GM10248 (cell line): ENCODE measurements around the gene LRP5.

Experiments
- CTCF ChIA-PET: fragments of 300-600 bp; sonication (Branson Sonifier 250); formaldehyde crosslinking; extraction: SDS; loops from one replicate; lab custom pipeline; 2021; ENCODE audit warnings: antibody characterized with exemption; lab: Yijun Ruan, JAX
- POLR2A ChIA-PET: fragments of 350-650 bp; sonication (Branson Sonifier 250); formaldehyde crosslinking; extraction: SDS; loops from one replicate; lab custom pipeline; 2020; ENCODE audit warnings: antibody characterized with exemption; lab: Yijun Ruan, JAX
- DNase-seq: peaks from one replicate; pipeline ENCODE4 v3.0.0; 2012; ENCODE audit errors: extremely low spot score
- TF ChIP-seq, protein P1 (sequence below): IDR thresholded peaks from 2 replicates; pipeline ENCODE4 v1.5.1; 2012; ENCODE audit warnings: mild to moderate bottlenecking, low read depth; ENCODE audit errors: extremely low read depth, missing control alignments, control extremely low read depth

Gene LRP5

DNA sequence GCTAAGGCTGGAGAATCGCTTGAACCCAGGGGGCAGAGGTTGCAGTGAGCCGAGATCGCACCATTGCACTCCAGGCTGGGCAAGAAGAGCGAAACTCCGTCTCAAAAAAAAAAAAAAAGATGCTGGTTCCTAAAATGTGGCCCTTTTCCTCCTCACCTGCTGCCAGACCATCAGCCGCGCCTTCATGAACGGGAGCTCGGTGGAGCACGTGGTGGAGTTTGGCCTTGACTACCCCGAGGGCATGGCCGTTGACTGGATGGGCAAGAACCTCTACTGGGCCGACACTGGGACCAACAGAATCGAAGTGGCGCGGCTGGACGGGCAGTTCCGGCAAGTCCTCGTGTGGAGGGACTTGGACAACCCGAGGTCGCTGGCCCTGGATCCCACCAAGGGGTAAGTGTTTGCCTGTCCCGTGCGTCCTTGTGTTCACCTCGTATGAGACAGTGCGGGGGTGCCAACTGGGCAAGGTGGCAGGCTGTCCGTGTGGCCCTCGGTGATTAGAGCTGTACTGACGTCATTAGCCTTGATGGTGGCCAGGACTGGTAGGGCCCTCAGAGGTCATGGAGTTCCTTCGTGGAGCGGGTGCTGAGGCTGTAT is 97.5 kb downstream of the LRP5 start:
- TF ChIP-seq, protein P1, sequence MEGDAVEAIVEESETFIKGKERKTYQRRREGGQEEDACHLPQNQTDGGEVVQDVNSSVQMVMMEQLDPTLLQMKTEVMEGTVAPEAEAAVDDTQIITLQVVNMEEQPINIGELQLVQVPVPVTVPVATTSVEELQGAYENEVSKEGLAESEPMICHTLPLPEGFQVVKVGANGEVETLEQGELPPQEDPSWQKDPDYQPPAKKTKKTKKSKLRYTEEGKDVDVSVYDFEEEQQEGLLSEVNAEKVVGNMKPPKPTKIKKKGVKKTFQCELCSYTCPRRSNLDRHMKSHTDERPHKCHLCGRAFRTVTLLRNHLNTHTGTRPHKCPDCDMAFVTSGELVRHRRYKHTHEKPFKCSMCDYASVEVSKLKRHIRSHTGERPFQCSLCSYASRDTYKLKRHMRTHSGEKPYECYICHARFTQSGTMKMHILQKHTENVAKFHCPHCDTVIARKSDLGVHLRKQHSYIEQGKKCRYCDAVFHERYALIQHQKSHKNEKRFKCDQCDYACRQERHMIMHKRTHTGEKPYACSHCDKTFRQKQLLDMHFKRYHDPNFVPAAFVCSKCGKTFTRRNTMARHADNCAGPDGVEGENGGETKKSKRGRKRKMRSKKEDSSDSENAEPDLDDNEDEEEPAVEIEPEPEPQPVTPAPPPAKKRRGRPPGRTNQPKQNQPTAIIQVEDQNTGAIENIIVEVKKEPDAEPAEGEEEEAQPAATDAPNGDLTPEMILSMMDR = no peak
- DNase-seq = no peak
- POLR2A ChIA-PET = no interaction called here
- CTCF ChIA-PET = no interaction called here

DNA sequence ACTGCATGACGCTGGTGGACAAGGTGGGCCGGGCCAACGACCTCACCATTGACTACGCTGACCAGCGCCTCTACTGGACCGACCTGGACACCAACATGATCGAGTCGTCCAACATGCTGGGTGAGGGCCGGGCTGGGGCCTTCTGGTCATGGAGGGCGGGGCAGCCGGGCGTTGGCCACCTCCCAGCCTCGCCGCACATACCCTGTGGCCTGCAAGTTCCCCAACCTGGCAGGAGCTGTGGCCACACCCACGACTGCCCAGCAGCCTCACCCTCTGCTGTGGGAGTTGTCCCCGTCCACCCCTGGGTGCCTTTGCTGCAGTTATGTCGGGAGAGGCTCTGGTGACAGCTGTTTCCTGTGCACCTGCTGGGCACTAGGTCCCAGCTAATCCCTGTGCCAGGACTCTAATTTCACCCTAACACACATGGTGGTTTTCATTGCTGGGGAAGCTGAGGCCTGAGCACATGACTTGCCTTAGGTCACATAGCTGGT is 99.2 kb downstream of the LRP5 start:
- no peak for DNase-seq
- ChIA-PET POLR2A (no interaction called here), CTCF (interaction anchor here (1.5 to 2.4 kb wide), 2 partner anchors 8 to 27 kb away, joined by 5 to 8 read pairs; no protein-coding TSS in a partner anchor)
- TF ChIP-seq, protein P1 = no peak

DNA sequence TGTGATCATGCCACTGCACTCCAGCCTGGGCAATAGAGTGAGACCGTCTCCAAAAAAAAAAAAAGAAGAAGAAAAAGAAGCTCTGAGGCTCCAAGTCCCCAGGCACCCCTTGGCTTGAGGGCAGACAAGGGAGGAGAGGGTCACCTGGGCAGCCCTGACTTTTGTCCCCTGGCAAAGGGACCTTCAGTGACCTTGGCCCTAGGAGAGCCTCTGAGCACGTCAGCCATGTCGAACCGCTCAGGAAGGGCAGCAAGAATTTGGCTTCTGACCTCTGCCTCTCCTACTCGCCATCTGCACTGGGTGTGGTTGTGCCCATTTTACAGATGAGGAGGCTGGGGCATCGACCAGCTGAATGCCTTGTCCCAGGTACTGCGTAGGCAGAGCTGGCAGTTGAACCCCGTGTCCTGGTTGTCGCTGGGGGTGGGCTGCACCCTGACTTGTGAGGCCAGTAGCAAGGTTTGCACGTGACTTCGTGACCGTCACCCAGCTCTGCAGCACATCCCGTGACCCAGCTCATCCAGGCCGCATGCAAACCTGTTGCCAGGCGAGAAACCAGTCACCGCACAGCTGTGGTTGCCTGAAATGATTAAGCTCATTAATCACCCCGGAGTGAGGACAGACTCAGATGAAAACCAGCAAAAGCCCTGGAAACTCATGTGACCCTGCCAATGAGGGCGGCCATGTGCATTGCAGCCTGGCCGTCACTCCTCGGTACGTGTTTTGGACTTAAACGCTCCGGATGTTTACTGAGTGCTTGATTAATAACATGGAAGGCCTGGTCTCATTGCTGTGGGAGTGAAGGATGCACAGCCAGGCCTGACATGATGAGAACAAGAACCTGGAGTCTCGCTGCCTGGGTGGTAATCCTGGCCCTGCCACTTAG is 100.4 kb downstream of the LRP5 start:
- DNase-seq = no peak
- POLR2A ChIA-PET = no interaction called here
- TF ChIP-seq, protein P1 = no peak
- CTCF ChIA-PET = interaction anchor here (0.9 to 2.4 kb wide), 5 partner anchors 10 to 115 kb away, joined by 3 to 8 read pairs (median 4); no protein-coding TSS in a partner anchor

DNA sequence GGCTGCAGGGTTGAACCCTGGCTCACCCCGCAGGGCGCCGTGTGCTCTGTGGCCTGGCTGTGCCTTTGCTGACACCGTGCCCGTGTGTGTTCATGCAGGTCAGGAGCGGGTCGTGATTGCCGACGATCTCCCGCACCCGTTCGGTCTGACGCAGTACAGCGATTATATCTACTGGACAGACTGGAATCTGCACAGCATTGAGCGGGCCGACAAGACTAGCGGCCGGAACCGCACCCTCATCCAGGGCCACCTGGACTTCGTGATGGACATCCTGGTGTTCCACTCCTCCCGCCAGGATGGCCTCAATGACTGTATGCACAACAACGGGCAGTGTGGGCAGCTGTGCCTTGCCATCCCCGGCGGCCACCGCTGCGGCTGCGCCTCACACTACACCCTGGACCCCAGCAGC is 101.2 kb downstream of the LRP5 start:
- DNase-seq = no peak
- POLR2A ChIA-PET = no interaction called here
- CTCF ChIA-PET = interaction anchor here (1.1 to 2.4 kb wide), 5 partner anchors 10 to 116 kb away, joined by 3 to 8 read pairs (median 5); no protein-coding TSS in a partner anchor
- TF ChIP-seq, protein P1 = no peak

DNA sequence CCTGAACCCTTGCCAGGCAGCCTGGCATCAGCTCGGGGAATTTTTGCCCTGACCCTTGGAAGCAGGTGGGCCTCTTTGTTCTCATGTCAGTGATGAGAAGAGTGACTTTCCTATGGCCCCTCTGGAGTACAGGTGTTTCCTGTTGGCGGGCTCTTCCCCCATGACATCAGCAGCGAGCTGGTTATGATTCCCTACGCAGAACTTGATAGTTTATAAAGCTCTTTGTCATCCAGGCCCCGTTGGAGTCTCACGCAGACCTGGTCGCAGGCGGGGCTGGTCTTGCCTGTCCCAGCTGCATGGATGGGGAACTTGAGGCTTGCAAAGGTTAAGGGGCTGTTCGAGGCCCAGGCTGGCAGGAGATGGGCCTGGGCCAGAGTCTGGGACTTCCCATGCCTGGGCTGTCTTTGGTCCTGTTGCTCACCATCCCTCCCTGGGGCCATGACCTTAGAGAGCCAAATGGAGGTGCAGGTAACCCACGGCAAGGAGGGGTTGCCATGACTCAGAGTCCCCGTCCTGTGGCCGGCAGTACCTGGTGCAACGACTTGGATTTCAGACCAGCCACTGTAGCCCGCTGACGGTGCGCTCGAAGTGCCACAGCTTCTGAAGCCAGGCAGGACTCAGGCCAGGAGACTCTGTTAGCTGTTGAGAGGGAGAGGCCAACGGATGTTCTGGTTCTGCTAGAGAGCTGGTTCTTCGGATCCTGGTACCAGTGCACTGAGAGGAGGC is 102.3 kb downstream of the LRP5 start:
- DNase-seq = no peak
- ChIA-PET CTCF (interaction anchor here (0.8 to 2.1 kb wide), 6 partner anchors 14 to 117 kb away, joined by 3 to 7 read pairs (median 3); no protein-coding TSS in a partner anchor), POLR2A (no interaction called here)
- TF ChIP-seq, protein P1 = no peak
